Gastrocnemius medialis (tissue), 4 donors: Measurements from ENCODE around the gene KRTAP2-2.
"Not testable (repeated sequence)": the region's sequence is repeated elsewhere in the genome, so short reads cannot be mapped to it uniquely, and the experiment has no call there.

ENCODE experiments used
- POLR2A ChIP-seq, 2 donors: fragments of 450-650 bp; IDR thresholded peaks; one replicate each; pipeline ENCODE4 v1.6.1; 2017; ENCODE audit warnings: antibody characterized with exemption in 2 of 2, mild to moderate bottlenecking in 2 of 2, moderate library complexity in 2 of 2
- TF ChIP-seq, protein P1 (sequence below), 5 experiments: fragments of 450-650 bp in 3 of 5; fragments of 200-600 bp in 2 of 5; sonication (generic) in 2 of 5; IDR thresholded peaks in 4 of 5; conservative IDR thresholded peaks in 1 of 5; 1 replicate in 4 of 5; 2 replicates in 1 of 5; pipeline ENCODE4 v1.5.1; 2016 to 2019; ENCODE audit warnings: antibody characterized with exemption in 5 of 5, mild to moderate bottlenecking in 3 of 5, moderate library complexity in 3 of 5

DNA sequence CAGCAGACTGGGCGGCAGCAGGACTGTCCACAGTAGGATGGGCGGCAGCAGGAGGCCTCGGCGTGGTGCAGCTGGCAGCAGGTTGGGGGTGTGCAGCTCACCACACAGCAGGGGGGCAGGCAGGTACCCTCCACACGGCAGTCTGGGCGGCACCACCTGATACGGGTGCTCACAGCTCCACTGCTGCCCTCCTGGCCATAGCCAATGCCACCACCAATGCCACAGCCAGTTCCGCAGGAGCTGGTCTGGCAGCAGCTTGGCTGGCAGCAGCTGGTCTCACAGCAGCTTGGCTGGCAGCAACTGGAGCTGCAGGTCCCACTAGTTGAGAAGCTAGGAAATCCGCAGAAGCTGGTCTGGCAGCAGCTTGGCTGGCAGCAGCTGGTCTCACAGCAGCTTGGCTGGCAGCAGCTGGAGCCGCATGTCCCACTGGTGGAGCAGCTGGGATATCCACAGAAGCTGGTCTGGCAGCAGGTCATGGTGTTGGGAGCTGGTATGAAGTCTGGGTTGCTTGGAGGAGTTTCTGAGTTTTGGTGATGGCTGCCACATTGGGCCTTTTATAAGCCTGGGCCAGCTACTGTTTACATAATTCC lies 20.6 kb downstream of the KRTAP2-2 start, which contains the start of gene KRTAP1-3:
- TF ChIP-seq, protein P1, sequence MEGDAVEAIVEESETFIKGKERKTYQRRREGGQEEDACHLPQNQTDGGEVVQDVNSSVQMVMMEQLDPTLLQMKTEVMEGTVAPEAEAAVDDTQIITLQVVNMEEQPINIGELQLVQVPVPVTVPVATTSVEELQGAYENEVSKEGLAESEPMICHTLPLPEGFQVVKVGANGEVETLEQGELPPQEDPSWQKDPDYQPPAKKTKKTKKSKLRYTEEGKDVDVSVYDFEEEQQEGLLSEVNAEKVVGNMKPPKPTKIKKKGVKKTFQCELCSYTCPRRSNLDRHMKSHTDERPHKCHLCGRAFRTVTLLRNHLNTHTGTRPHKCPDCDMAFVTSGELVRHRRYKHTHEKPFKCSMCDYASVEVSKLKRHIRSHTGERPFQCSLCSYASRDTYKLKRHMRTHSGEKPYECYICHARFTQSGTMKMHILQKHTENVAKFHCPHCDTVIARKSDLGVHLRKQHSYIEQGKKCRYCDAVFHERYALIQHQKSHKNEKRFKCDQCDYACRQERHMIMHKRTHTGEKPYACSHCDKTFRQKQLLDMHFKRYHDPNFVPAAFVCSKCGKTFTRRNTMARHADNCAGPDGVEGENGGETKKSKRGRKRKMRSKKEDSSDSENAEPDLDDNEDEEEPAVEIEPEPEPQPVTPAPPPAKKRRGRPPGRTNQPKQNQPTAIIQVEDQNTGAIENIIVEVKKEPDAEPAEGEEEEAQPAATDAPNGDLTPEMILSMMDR (IDR thresholded peaks at IDR 0.05 in 4 of 5, conservative IDR thresholded peaks at IDR 0.05 in 1 of 5) = not testable (repeated sequence)
- TF ChIP-seq POLR2A (IDR thresholded peaks at IDR 0.05) = not testable (repeated sequence)
